Adrenal gland (tissue), 12 donors: ENCODE data around the gene TMEM129. TPM values are rescaled to one million over a fixed set of nuclear protein-coding genes. Genes with fewer than 3 reads are reported as not detected.

Source experiments
- DNase-seq, 7 donors: peaks; one replicate each; pipeline ENCODE4 v3.0.0-alpha.2; 2019 to 2020
- H3K27ac ChIP-seq, 5 donors: fragments of 200-600 bp; sonication (generic) in 4 of 5; 1 replicate in 3 of 5; 2 replicates in 2 of 5; pipeline versions ENCODE4 v1.5.1 to v1.8.0; 2016 to 2020; ENCODE audit warnings: mild to moderate bottlenecking in 1 of 5
- H3K27me3 ChIP-seq: fragments of 200-600 bp; 2 replicates; pipeline ENCODE4 v1.8.0; 2021
- H3K36me3 ChIP-seq, 2 donors: fragments of 200-600 bp; replicated peaks in 1 of 2; 1 replicate in 1 of 2; 2 replicates in 1 of 2; pipeline versions ENCODE4 v1.5.1 to v1.8.0; 2018 to 2022
- H3K4me1 ChIP-seq, 2 donors: fragments of 200-600 bp; replicated peaks in 1 of 2; 1 replicate in 1 of 2; 2 replicates in 1 of 2; pipeline versions ENCODE4 v1.5.1 to v1.8.0; 2018 to 2021
- H3K4me3 ChIP-seq, 4 donors: fragments of 200-600 bp; sonication (generic) in 3 of 4; one replicate each; pipeline ENCODE4 v1.5.1; 2016 to 2018
- H3K9me3 ChIP-seq, 3 donors: fragments of 200-600 bp; sonication (generic) in 1 of 3; replicated peaks in 1 of 3; 1 replicate in 2 of 3; 2 replicates in 1 of 3; pipeline versions ENCODE4 v1.5.1 to v1.8.0; 2016 to 2021
- POLR2A ChIP-seq, 2 donors: fragments of 450-650 bp; IDR thresholded peaks; one replicate each; pipeline ENCODE4 v1.6.1; 2017; ENCODE audit warnings: antibody characterized with exemption in 2 of 2, mild to moderate bottlenecking in 2 of 2, moderate library complexity in 1 of 2
- whole genome bisulfite sequencing, 4 donors: extraction: QIAGEN DNeasy Blood & Tissue Kit in 2 of 4; methylation state at CpG; one replicate each; pipeline versions ENCODE4 v1.1.5 to v1.1.7; 2013 to 2017; 5-methylcytosine and 5-hydroxymethylcytosine counted together
- intact Hi-C, 2 donors: fragments of 100-400 bp; cut with DNase I; formaldehyde crosslinking; loops; one replicate each; pipeline versions ENCODE4 v1.14.1 to v1.15.0; 2022 to 2023
- polyA plus RNA-seq, 3 donors: library from polyadenylated mRNA; stranded (reverse); fragments of 200-250 nt in 2 of 3; fragments of 350-450 nt in 1 of 3; fragmentation: Illumina TruSeq in 1 of 3; extraction: RNeasy Lipid Tissue Mini Kit (QIAGEN cat#74804) in 1 of 3; gene quantifications; one replicate each; pipeline ENCODE4 v1.2.3, GENCODE V29; 2013 to 2014
- total RNA-seq, 9 donors: library from RNA; depleted of rRNA in 4 of 9; stranded (reverse); fragments of >200 nt in 4 of 9; fragments of 120-200 nt in 1 of 9; fragmentation: NEBNext Ultra II Directional in 1 of 9; extraction: Animal tissue kit (Norgen Biotek cat#: 25700) in 1 of 9; gene quantifications; one replicate each; pipeline versions ENCODE4 v1.1.0 to v1.2.4, GENCODE V29; 2013 to 2023
- TF ChIP-seq, protein P1 (sequence below), 6 experiments: fragments of 450-650 bp in 4 of 6; fragments of 200-600 bp in 2 of 6; sonication (generic) in 1 of 6; IDR thresholded peaks; 1 replicate in 5 of 6; 2 replicates in 1 of 6; pipeline versions ENCODE4 v1.5.1 to v1.8.0; 2016 to 2021; ENCODE audit warnings: antibody characterized with exemption in 6 of 6, mild to moderate bottlenecking in 2 of 6, moderate library complexity in 1 of 6
- donor health status: healthy with polysubstance abuse.
- donor health status: Bipolar disorder and iron deficiency.
- donor health status: DM: yes; HTN: yes; CAD: no.
- donor health status: DM: no; HTN: no; CAD: no.
- donor health status: DM: no; HTN: no; CAD: no.
- donor health status: DM: yes; HTN: yes; CAD: no.

TMEM129 gene
- total and polyA plus RNA-seq, 12 donors: 14.9 to 119 (median 50.5) TPM

DNA sequence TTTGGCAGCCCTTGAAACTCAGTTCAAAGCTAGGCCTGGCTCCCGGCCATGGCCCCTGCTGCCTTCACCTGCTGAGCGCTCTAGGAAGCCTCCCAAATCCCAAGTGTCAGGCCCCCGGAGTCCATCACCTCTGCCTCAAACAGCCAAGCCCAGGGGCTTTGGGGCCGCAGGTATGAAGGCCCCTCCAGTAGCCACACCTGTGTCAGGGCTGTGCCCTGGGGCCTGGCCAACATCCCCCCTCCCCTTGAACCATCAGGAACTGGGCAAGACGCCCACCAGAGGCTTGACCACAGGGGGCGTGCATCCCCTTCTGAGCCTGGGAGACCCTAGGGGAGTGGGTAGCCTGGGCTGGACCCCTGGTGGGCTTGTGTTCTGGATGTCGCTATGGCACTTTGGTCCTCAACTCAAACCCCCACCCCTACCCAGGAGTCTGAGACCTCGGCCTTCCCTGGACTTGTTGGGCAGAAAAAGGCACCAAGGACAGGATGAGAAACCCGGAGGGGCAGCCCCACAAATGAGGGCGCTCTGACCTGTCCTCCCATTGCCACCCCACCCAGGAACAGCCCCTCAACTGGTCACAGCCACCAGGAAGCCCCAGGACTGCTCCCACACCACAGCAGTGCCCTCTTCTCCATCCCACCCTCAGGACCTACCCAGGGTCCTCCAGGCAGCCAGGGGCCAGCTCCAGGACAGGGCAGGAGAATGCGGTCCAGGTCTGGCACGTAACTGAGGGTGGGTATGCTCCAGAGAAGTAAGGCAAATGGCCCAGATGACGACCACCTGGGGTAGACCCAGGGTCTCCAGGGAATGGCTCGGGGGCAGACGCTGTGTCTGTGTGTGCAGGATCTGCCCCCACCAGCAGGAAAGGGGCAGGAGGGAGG is 4.8 kb downstream of the TMEM129 start:
- Histone ChIP-seq H3K36me3 (peaks cover 0 to 11% of the 10 kb centered on the region in 2 donors), H3K27me3 (no peaks in the 10 kb centered on the region), H3K9me3 (no peaks in the 10 kb centered on the region), H3K4me1 (peaks cover 23 to 48% of the 10 kb centered on the region in 2 donors), H3K27ac (no peak overlapping the region), H3K4me3 (no peak overlapping the region)
- DNase-seq: no peak
- WGBS, 4 donors: 79 to 83% (median 83%) methylated on average over 10 to 15 of the region's 15 CpGs
- intact Hi-C loops: no loop called here
- TF ChIP-seq POLR2A (IDR thresholded peaks at IDR 0.05): no peak
- TF ChIP-seq, protein P1, sequence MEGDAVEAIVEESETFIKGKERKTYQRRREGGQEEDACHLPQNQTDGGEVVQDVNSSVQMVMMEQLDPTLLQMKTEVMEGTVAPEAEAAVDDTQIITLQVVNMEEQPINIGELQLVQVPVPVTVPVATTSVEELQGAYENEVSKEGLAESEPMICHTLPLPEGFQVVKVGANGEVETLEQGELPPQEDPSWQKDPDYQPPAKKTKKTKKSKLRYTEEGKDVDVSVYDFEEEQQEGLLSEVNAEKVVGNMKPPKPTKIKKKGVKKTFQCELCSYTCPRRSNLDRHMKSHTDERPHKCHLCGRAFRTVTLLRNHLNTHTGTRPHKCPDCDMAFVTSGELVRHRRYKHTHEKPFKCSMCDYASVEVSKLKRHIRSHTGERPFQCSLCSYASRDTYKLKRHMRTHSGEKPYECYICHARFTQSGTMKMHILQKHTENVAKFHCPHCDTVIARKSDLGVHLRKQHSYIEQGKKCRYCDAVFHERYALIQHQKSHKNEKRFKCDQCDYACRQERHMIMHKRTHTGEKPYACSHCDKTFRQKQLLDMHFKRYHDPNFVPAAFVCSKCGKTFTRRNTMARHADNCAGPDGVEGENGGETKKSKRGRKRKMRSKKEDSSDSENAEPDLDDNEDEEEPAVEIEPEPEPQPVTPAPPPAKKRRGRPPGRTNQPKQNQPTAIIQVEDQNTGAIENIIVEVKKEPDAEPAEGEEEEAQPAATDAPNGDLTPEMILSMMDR (IDR thresholded peaks at IDR 0.05): no peak

- H3K9me3 ChIP-seq: no peaks in the 10 kb centered on the region
- no peak overlapping the region for H3K4me3 ChIP-seq
- intact Hi-C loops: no loop called here
- H3K27me3 ChIP-seq: no peaks in the 10 kb centered on the region
- H3K27ac ChIP-seq: peak overlapping the region in 3 of 5 donors; percentile 48 to 100 (median 98)
- TF ChIP-seq, protein P1 (IDR thresholded peaks at IDR 0.05): no peak
- no peak for TF ChIP-seq POLR2A (IDR thresholded peaks at IDR 0.05)
- WGBS, 4 donors: 61 to 76% (median 65%) methylated on average over 10 to 16 of the region's 16 CpGs
- peaks cover 0 to 12% of the 10 kb centered on the region in 2 donors for H3K36me3 ChIP-seq
- no peak for DNase-seq
- H3K4me1 ChIP-seq: peaks cover 26 to 57% of the 10 kb centered on the region in 2 donors
These were observed 5.9 kb downstream of the TMEM129 start for GRCh38 chr4:1715002-1715758.

- H3K9me3 ChIP-seq: no peaks in the 10 kb centered on the region
- H3K27me3 ChIP-seq: no peaks in the 10 kb centered on the region
- H3K4me1 ChIP-seq: peaks cover 19 to 51% of the 10 kb centered on the region in 2 donors
- intact Hi-C loops: no loop called here
- H3K4me3 ChIP-seq: no peak overlapping the region
- peaks cover 0 to 18% of the 10 kb centered on the region in 2 donors for H3K36me3 ChIP-seq
- WGBS, 4 donors: 43 to 58% (median 54%) methylated on average over 8 to 9 of the region's 9 CpGs
- DNase-seq: no peak
- H3K27ac ChIP-seq: peak overlapping the region in 3 of 5 donors; percentile 48 to 100 (median 98)
- TF ChIP-seq, protein P1 (IDR thresholded peaks at IDR 0.05): no peak
- TF ChIP-seq POLR2A (IDR thresholded peaks at IDR 0.05): no peak
These were observed 6.7 kb downstream of the TMEM129 start for GRCh38 chr4:1714303-1715001.
